H9 (cell line): ENCODE results near the gene KIF3B. TPM values are rescaled to one million over a fixed set of nuclear protein-coding genes. Genes with fewer than 3 reads are reported as not detected.

Experiments
- DNase-seq: peaks from one replicate; pipeline ENCODE4 v3.0.0-alpha.2; 2017
- H2AFZ ChIP-seq: one replicate; pipeline ENCODE4 v1.6.1; 2013; ENCODE audit warnings: mild to moderate bottlenecking, low read length, control low read depth, moderate library complexity
- H2AK5ac ChIP-seq: 2 replicates; pipeline ENCODE4 v1.6.1; 2013; ENCODE audit warnings: low read length, control low read depth, mixed read lengths; ENCODE audit not compliant: insufficient read length
- H2BK120ac ChIP-seq: one replicate; pipeline ENCODE4 v1.6.1; 2013; ENCODE audit warnings: low read depth, mild to moderate bottlenecking, low read length, control low read depth, inconsistent platforms; ENCODE audit not compliant: poor library complexity, severe bottlenecking
- H2BK12ac ChIP-seq: 2 replicates; pipeline ENCODE4 v1.6.1; 2013; ENCODE audit warnings: low read length, control low read depth, mixed read lengths, low read depth; ENCODE audit not compliant: insufficient read length
- H2BK15ac ChIP-seq: 2 replicates; pipeline ENCODE4 v1.6.1; 2013; ENCODE audit warnings: low read depth, low read length, control low read depth
- H2BK20ac ChIP-seq: one replicate; pipeline ENCODE4 v1.6.1; 2013; ENCODE audit warnings: low read depth, mild to moderate bottlenecking, low read length, control low read depth, inconsistent platforms; ENCODE audit not compliant: poor library complexity, severe bottlenecking
- H2BK5ac ChIP-seq: 2 replicates; pipeline ENCODE4 v1.6.1; 2013; ENCODE audit warnings: low read length, control low read depth, mixed read lengths; ENCODE audit not compliant: insufficient read length
- H3K14ac ChIP-seq: 2 replicates; pipeline ENCODE4 v1.6.1; 2013; ENCODE audit warnings: low read length, control low read depth; ENCODE audit not compliant: insufficient read depth
- H3K18ac ChIP-seq: 2 replicates; pipeline ENCODE4 v1.6.1; 2013; ENCODE audit warnings: low read depth, mild to moderate bottlenecking, mixed read lengths, low read length, control low read depth; ENCODE audit not compliant: insufficient read length
- H3K23ac ChIP-seq: 2 replicates; pipeline ENCODE4 v1.6.1; 2013; ENCODE audit warnings: low read length, control low read depth, mixed read lengths, low read depth; ENCODE audit not compliant: insufficient read length
- H3K23me2 ChIP-seq: 2 replicates; pipeline ENCODE4 v1.6.1; 2013; ENCODE audit warnings: low read depth, mild to moderate bottlenecking, mixed read lengths, low read length, control low read depth; ENCODE audit not compliant: insufficient read length, poor library complexity, severe bottlenecking
- H3K27ac ChIP-seq: 2 replicates; pipeline ENCODE4 v1.5.1; 2013; ENCODE audit warnings: low read length, control low read depth, mixed read lengths, low read depth; ENCODE audit not compliant: insufficient read length
- H3K27me3 ChIP-seq: 2 replicates; pipeline ENCODE4 v1.6.1; 2013; ENCODE audit warnings: low read length, control low read depth, inconsistent platforms; ENCODE audit not compliant: insufficient read depth
- H3K4ac ChIP-seq: 2 replicates; pipeline ENCODE4 v1.6.1; 2013; ENCODE audit warnings: low read depth, mild to moderate bottlenecking, control low read depth, inconsistent platforms, low read length, moderate library complexity
- H3K4me1 ChIP-seq: 2 replicates; pipeline ENCODE4 v1.6.1; 2013; ENCODE audit warnings: low read length, control low read depth, inconsistent platforms; ENCODE audit not compliant: insufficient read depth
- H3K4me2 ChIP-seq: 2 replicates; pipeline ENCODE4 v1.6.1; 2013; ENCODE audit warnings: low read length, control low read depth, mixed read lengths; ENCODE audit not compliant: insufficient read length, insufficient read depth
- H3K56ac ChIP-seq: 2 replicates; pipeline ENCODE4 v1.6.1; 2013; ENCODE audit warnings: low read depth, mild to moderate bottlenecking, mixed read lengths, low read length, control low read depth; ENCODE audit not compliant: insufficient read length
- H3K79me1 ChIP-seq: 2 replicates; pipeline ENCODE4 v1.6.1; 2013; ENCODE audit warnings: low read depth, mild to moderate bottlenecking, moderate library complexity, low read length, control low read depth, inconsistent platforms; ENCODE audit not compliant: insufficient read depth, poor library complexity, severe bottlenecking
- H3K79me2 ChIP-seq: 2 replicates; pipeline ENCODE4 v1.6.1; 2013; ENCODE audit warnings: low read length, control low read depth, inconsistent platforms; ENCODE audit not compliant: insufficient read depth
- H3K9ac ChIP-seq: 2 replicates; pipeline ENCODE4 v1.6.1; 2013; ENCODE audit warnings: low read length, control low read depth, mixed read lengths; ENCODE audit not compliant: insufficient read length; ENCODE audit errors: extremely low read depth
- H3K9me3 ChIP-seq: one replicate; pipeline ENCODE4 v1.6.1; 2013; ENCODE audit warnings: low read depth, low read length, inconsistent platforms; ENCODE audit not compliant: control insufficient read depth
- H3T11ph ChIP-seq: one replicate; pipeline ENCODE4 v1.6.1; 2013; ENCODE audit warnings: mild to moderate bottlenecking, low read length, control low read depth, inconsistent platforms
- H4K20me1 ChIP-seq: one replicate; pipeline ENCODE4 v1.6.1; 2013; ENCODE audit not compliant: control insufficient read depth, insufficient read length, insufficient read depth
- H4K5ac ChIP-seq: 2 replicates; pipeline ENCODE4 v1.6.1; 2013; ENCODE audit warnings: low read depth, mild to moderate bottlenecking, mixed read lengths, low read length, control low read depth; ENCODE audit not compliant: insufficient read length
- H4K8ac ChIP-seq: replicated peaks from 2 replicates; pipeline ENCODE4 v1.6.1; 2013; ENCODE audit warnings: low read length, control low read depth, mixed read lengths, low read depth; ENCODE audit not compliant: insufficient read length
- H4K91ac ChIP-seq: 2 replicates; pipeline ENCODE4 v1.6.1; 2013; ENCODE audit warnings: low read depth, mild to moderate bottlenecking, moderate library complexity, mixed read lengths, low read length, control low read depth; ENCODE audit not compliant: insufficient read length
- H3K27ac Mint-ChIP-seq, 3 experiments: 2 replicates in 2 of 3; 3 replicates in 1 of 3; pipeline ENCODE4 v1.8.0; 2020 to 2021; ENCODE audit warnings: mixed read lengths in 3 of 3, mild to moderate bottlenecking in 1 of 3, moderate library complexity in 1 of 3
- H3K27me3 Mint-ChIP-seq: 2 replicates; pipeline ENCODE4 v1.8.0; 2021; ENCODE audit warnings: low read depth, mild to moderate bottlenecking, moderate library complexity, mixed read lengths
- H3K36me3 Mint-ChIP-seq, 3 experiments: 2 replicates in 2 of 3; 3 replicates in 1 of 3; pipeline ENCODE4 v1.8.0; 2020 to 2021; ENCODE audit warnings: low read depth in 3 of 3, mixed read lengths in 3 of 3; ENCODE audit not compliant: insufficient read depth in 1 of 3
- H3K4me1 Mint-ChIP-seq, 2 experiments: 2 replicates each; pipeline ENCODE4 v1.8.0; 2020; ENCODE audit warnings: mixed read lengths in 2 of 2
- H3K4me3 Mint-ChIP-seq, 2 experiments: 2 replicates in 1 of 2; 3 replicates in 1 of 2; pipeline ENCODE4 v1.8.0; 2020 to 2021; ENCODE audit warnings: mild to moderate bottlenecking in 2 of 2, mixed read lengths in 2 of 2, moderate library complexity in 1 of 2
- H3K9me3 Mint-ChIP-seq, 2 experiments: 2 replicates in 1 of 2; 3 replicates in 1 of 2; pipeline ENCODE4 v1.8.0; 2020; ENCODE audit warnings: mild to moderate bottlenecking in 2 of 2, mixed read lengths in 2 of 2, moderate library complexity in 1 of 2
- WGBS: extraction: QIAGEN DNeasy Blood & Tissue Kit; methylation state at CpG from one replicate; pipeline ENCODE4 v1.1.7; 2013; ENCODE audit warnings: missing lambda C conversion rate, low lambda C conversion rate, mixed read lengths; ENCODE audit not compliant: insufficient read length; ENCODE audit errors: extremely low coverage; 5-methylcytosine and 5-hydroxymethylcytosine counted together
- total RNA-seq: library from RNA; stranded (reverse); gene quantifications from 2 replicates; pipeline ENCODE4 v1.2.1, GENCODE V29; 2021
- TF ChIP-seq, protein P1 (sequence below): fragments of 200-600 bp; sonication (generic); conservative IDR thresholded peaks from 3 replicates; pipeline ENCODE4 v1.8.0; 2021; ENCODE audit warnings: antibody characterized with exemption, mild to moderate bottlenecking

Gene KIF3B
- total RNA-seq, 1 experiment from 2014 or later, result 29.7 TPM

- Histone ChIP-seq H2BK20ac (no peak overlapping the region), H3K79me2 (no peaks in the 10 kb centered on the region), H2BK15ac (no peak overlapping the region), H4K5ac (no peak overlapping the region), H3K9me3 (no peaks in the 10 kb centered on the region), H3K9ac (no peak overlapping the region), H4K91ac (no peak overlapping the region), H3K4me2 (no peak overlapping the region), H2BK120ac (no peak overlapping the region), H3K23ac (no peak overlapping the region), H3T11ph (no peak overlapping the region), H3K27me3 (no peaks in the 10 kb centered on the region), H2AK5ac (no peak overlapping the region), H2BK5ac (no peak overlapping the region), H3K23me2 (no peaks in the 10 kb centered on the region), H3K4me1 (no peaks in the 10 kb centered on the region), H3K79me1 (no peaks in the 10 kb centered on the region), H3K18ac (no peak overlapping the region), H3K56ac (no peak overlapping the region), H4K20me1 (no peaks in the 10 kb centered on the region), H2AFZ (no peak overlapping the region), H3K14ac (no peak overlapping the region), H3K27ac (no peak overlapping the region), H4K8ac (no peak overlapping the region), H3K4ac (no peak overlapping the region), H2BK12ac (no peak overlapping the region)
- DNase-seq, result no peak
- TF ChIP-seq, protein P1, sequence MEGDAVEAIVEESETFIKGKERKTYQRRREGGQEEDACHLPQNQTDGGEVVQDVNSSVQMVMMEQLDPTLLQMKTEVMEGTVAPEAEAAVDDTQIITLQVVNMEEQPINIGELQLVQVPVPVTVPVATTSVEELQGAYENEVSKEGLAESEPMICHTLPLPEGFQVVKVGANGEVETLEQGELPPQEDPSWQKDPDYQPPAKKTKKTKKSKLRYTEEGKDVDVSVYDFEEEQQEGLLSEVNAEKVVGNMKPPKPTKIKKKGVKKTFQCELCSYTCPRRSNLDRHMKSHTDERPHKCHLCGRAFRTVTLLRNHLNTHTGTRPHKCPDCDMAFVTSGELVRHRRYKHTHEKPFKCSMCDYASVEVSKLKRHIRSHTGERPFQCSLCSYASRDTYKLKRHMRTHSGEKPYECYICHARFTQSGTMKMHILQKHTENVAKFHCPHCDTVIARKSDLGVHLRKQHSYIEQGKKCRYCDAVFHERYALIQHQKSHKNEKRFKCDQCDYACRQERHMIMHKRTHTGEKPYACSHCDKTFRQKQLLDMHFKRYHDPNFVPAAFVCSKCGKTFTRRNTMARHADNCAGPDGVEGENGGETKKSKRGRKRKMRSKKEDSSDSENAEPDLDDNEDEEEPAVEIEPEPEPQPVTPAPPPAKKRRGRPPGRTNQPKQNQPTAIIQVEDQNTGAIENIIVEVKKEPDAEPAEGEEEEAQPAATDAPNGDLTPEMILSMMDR, result no peak
- Mint-ChIP-seq H3K9me3 (no peaks in the 10 kb centered on the region), H3K4me1 (no peaks in the 10 kb centered on the region), H3K27me3 (no peaks in the 10 kb centered on the region), H3K27ac (no peak overlapping the region), H3K36me3 (peaks cover 0 to 24% (median 24%) of the 10 kb centered on the region in 3 experiments; a peak in 5 of 7 replicates), H3K4me3 (no peak overlapping the region)
- WGBS, result no CpG with 5 or more reads among the region's 1 CpG
Measured at GRCh38 chr20:32320305-32320704, 42.9 kb downstream of the KIF3B start.
